CD4-positive, alpha-beta T cell (primary cell): ENCODE results near the gene SMARCB1. TPM values are rescaled to one million over a fixed set of nuclear protein-coding genes. Genes with fewer than 3 reads are reported as not detected.
A peak's percentile ranks its signal among the peaks of the same experiment; 100 is the strongest.
"Not testable (repeated sequence)": the region's sequence is repeated elsewhere in the genome, so short reads cannot be mapped to it uniquely, and the experiment has no call there.

Experiments
- ATAC-seq: fragments of 200-7000 bp; cut with Tn5 transposase; one replicate; pipeline ENCODE4 v1.10.0; 2022; ENCODE audit warnings: mild to moderate bottlenecking; ENCODE audit not compliant: poor library complexity
- CTCF ChIA-PET: fragments of 350-600 bp; sonication (Branson Sonifier 250); formaldehyde crosslinking; loops from one replicate; lab custom pipeline; 2021; ENCODE audit warnings: antibody characterized with exemption, inconsistent platforms; lab: Charles Lee
- POLR2A ChIA-PET: fragments of 350-600 bp; sonication (Branson Sonifier 250); formaldehyde crosslinking; loops from one replicate; lab custom pipeline; 2021; ENCODE audit warnings: antibody characterized with exemption, inconsistent platforms; lab: Charles Lee
- DNase-seq, 14 experiments: peaks; one replicate each; pipeline ENCODE4 v3.0.0-alpha.2; 2013 to 2020; ENCODE audit warnings: mixed read lengths in 2 of 14
- H3K27ac ChIP-seq, 2 donors: one replicate each; pipeline versions ENCODE4 v1.5.1 to v1.7.0; 2013; ENCODE audit warnings: low read length in 2 of 2, low read depth in 1 of 2, mild to moderate bottlenecking in 1 of 2
- H3K27me3 ChIP-seq, 2 experiments: 1 replicate in 1 of 2; 2 replicates in 1 of 2; pipeline versions ENCODE4 v1.6.1 to v1.7.0; 2013; ENCODE audit warnings: low read length in 2 of 2, control low read depth in 1 of 2, mild to moderate bottlenecking in 1 of 2, moderate library complexity in 1 of 2; ENCODE audit not compliant: insufficient read depth in 2 of 2, control insufficient read depth in 1 of 2
- H3K36me3 ChIP-seq: one replicate; pipeline ENCODE4 v1.6.1; 2013; ENCODE audit warnings: low read length, control low read depth; ENCODE audit not compliant: insufficient read depth
- H3K4me1 ChIP-seq: one replicate; pipeline ENCODE4 v1.6.1; 2013; ENCODE audit warnings: low read length, control low read depth; ENCODE audit not compliant: insufficient read depth
- H3K4me3 ChIP-seq: one replicate; pipeline ENCODE4 v1.5.1; 2013; ENCODE audit warnings: mild to moderate bottlenecking, low read length, moderate library complexity
- H3K9me3 ChIP-seq, 2 experiments: 1 replicate in 1 of 2; 2 replicates in 1 of 2; pipeline versions ENCODE4 v1.6.1 to v1.7.0; 2013; ENCODE audit warnings: low read length in 2 of 2, mild to moderate bottlenecking in 2 of 2, control low read depth in 1 of 2, moderate library complexity in 1 of 2; ENCODE audit not compliant: control insufficient read depth in 1 of 2, insufficient read depth in 1 of 2
- H3K27ac Mint-ChIP-seq: one replicate; pipeline ENCODE4 v1.8.0; 2020; ENCODE audit warnings: mixed read lengths
- H3K27me3 Mint-ChIP-seq: one replicate; pipeline ENCODE4 v1.8.0; 2021; ENCODE audit warnings: mixed read lengths
- H3K36me3 Mint-ChIP-seq: one replicate; pipeline ENCODE4 v1.8.0; 2021; ENCODE audit warnings: low read depth, mixed read lengths
- H3K4me1 Mint-ChIP-seq: one replicate; pipeline ENCODE4 v1.8.0; 2021; ENCODE audit warnings: low read depth, mixed read lengths
- H3K4me3 Mint-ChIP-seq: one replicate; pipeline ENCODE4 v1.8.0; 2020; ENCODE audit warnings: mild to moderate bottlenecking, mixed read lengths
- H3K9me3 Mint-ChIP-seq: one replicate; pipeline ENCODE4 v1.8.0; 2020; ENCODE audit warnings: mixed read lengths
- CTCF ChIP-seq: fragments of 200-600 bp; IDR thresholded peaks from one replicate; pipeline ENCODE4 v1.8.0; 2022; ENCODE audit warnings: antibody characterized with exemption, mild to moderate bottlenecking
- intact Hi-C, 2 experiments: fragments of 100-400 bp; cut with DNase I in 1 of 2; cut with micrococcal nuclease in 1 of 2; formaldehyde crosslinking; loops; one replicate each; pipeline versions ENCODE4 v1.15.1 to v1.9.0; 2023 to 2025; cut with DNase I, micrococcal nuclease
- total RNA-seq, 174 experiments: library from RNA in 2 of 174; stranded (reverse) in 2 of 174; gene quantifications; one replicate each; pipeline ENCODE4 v1.2.3 and lab custom pipeline; 2021 to 2026

SMARCB1 gene
- total RNA-seq, 2 experiments from 2014 or later: 40.3 to 41.7 TPM

GRCh38 chr22:23862103-23862502, 75.3 kb downstream of the SMARCB1 start:
- Histone ChIP-seq H3K9me3 (no peaks in the 10 kb centered on the region), H3K27ac (no peak overlapping the region), H3K4me3 (no peak overlapping the region), H3K4me1 (peaks cover 19% of the 10 kb centered on the region), H3K36me3 (no peaks in the 10 kb centered on the region), H3K27me3 (no peaks in the 10 kb centered on the region)
- ChIA-PET POLR2A (no interaction called here), CTCF (no interaction called here)
- intact Hi-C loops: loop anchor here in 1 of 2 experiments (5.0 kb wide), 1 partner anchor 90 kb away; no protein-coding TSS in a partner anchor
- Mint-ChIP-seq H3K27ac (no peak overlapping the region), H3K27me3 (no peaks in the 10 kb centered on the region), H3K36me3 (peaks cover 20% of the 10 kb centered on the region), H3K4me1 (peaks cover 20% of the 10 kb centered on the region), H3K9me3 (no peaks in the 10 kb centered on the region), H3K4me3 (peak overlapping the region; percentile 42)
- DNase-seq (peak in 7 of 14 experiments; percentile 16 to 66 (median 24)), ATAC-seq (no peak)
- TF ChIP-seq CTCF: peak; percentile 26

- H3K4me1 ChIP-seq, H3K4me3 ChIP-seq, H3K27me3 Mint-ChIP-seq, H3K27ac Mint-ChIP-seq, ATAC-seq, H3K9me3 ChIP-seq, DNase-seq, H3K4me3 Mint-ChIP-seq, H3K9me3 Mint-ChIP-seq, H3K27ac ChIP-seq, H3K27me3 ChIP-seq, H3K4me1 Mint-ChIP-seq, POLR2A ChIA-PET: not testable (repeated sequence)
- peaks cover 11% of the 10 kb centered on the region for H3K36me3 ChIP-seq
- CTCF ChIA-PET: interaction anchor here (1.3 kb wide), 1 partner anchor 15 kb away, joined by 5 read pairs; no protein-coding TSS in a partner anchor
- H3K36me3 Mint-ChIP-seq: peaks cover 39% of the 10 kb centered on the region
- intact Hi-C loops: loop anchor here in 1 of 2 experiments (5.0 kb wide), 1 partner anchor 88 kb away; no protein-coding TSS in a partner anchor
These were observed 77.9 kb downstream of the SMARCB1 start for GRCh38 chr22:23864499-23865154.

- Histone ChIP-seq H3K27ac (no peak overlapping the region), H3K4me3 (no peak overlapping the region), H3K27me3 (no peaks in the 10 kb centered on the region), H3K4me1 (no peaks in the 10 kb centered on the region), H3K9me3 (no peaks in the 10 kb centered on the region), H3K36me3 (peaks cover 11% of the 10 kb centered on the region)
- Mint-ChIP-seq H3K36me3 (peaks cover 44% of the 10 kb centered on the region), H3K4me1 (no peaks in the 10 kb centered on the region), H3K27me3 (no peaks in the 10 kb centered on the region), H3K9me3 (no peaks in the 10 kb centered on the region), H3K4me3 (no peak overlapping the region), H3K27ac (no peak overlapping the region)
- ATAC-seq (no peak), DNase-seq (no peak)
- CTCF ChIA-PET: interaction anchor here (1.0 kb wide), 1 partner anchor 19 kb away, joined by 4 read pairs; no protein-coding TSS in a partner anchor
- TF ChIP-seq CTCF: no peak
- POLR2A ChIA-PET: no interaction called here
- intact Hi-C loops: no loop called here
These were observed 81.8 kb downstream of the SMARCB1 start for GRCh38 chr22:23868580-23868979.
